Esophagus muscularis mucosa (tissue), 4 donors: ENCODE measurements around the gene ABHD17A.

Experiments used
- CTCF ChIP-seq, 3 experiments: fragments of 200-600 bp in 2 of 3; fragments of 450-650 bp in 1 of 3; sonication (generic) in 2 of 3; IDR thresholded peaks; one replicate each; pipeline ENCODE4 v1.5.1; 2017 to 2019; ENCODE audit warnings: antibody characterized with exemption in 3 of 3, mild to moderate bottlenecking in 2 of 3, moderate library complexity in 1 of 3
- EP300 ChIP-seq: sonication (generic); formaldehyde crosslinking; IDR thresholded peaks from one replicate; pipeline ENCODE4 v1.6.1; 2017; ENCODE audit warnings: antibody characterized with exemption
- POLR2A ChIP-seq: fragments of 450-650 bp; IDR thresholded peaks from one replicate; pipeline ENCODE4 v1.6.1; 2017; ENCODE audit warnings: antibody characterized with exemption, moderate library complexity, mild to moderate bottlenecking, low read depth
- POLR2AphosphoS5 ChIP-seq, 2 donors: sonication (generic); formaldehyde crosslinking; IDR thresholded peaks; one replicate each; pipeline ENCODE4 v1.6.1; 2017; ENCODE audit warnings: antibody characterized with exemption in 2 of 2

DNA sequence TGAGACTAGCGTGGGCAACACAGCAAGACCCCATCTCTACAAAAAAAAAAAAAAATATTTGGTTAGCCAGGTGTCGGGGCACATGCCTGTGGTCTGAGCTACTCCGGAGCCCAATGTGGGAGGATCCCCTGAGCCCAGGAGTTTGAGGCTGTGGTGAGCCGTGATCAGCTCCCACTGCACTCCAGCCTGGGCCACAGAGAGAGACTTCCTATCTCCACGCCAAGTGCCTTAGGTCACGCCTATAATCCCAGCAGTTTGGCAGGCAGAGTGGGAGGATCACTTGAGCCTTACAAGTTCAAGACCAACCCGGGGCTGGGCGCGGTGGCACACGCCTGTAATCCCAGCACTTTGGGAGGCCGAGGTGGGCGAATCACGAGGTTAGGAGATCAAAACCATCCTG lies 11.2 kb upstream of the ABHD17A start:
- no peak for TF ChIP-seq CTCF (IDR thresholded peaks at IDR 0.05)
- no peak for TF ChIP-seq POLR2A
- no peak for TF ChIP-seq EP300
- no peak for TF ChIP-seq POLR2AphosphoS5 (IDR thresholded peaks at IDR 0.05)
